WTC11 (cell line): ENCODE measurements around the gene IL25. TPM values are rescaled to one million over a fixed set of nuclear protein-coding genes. Genes with fewer than 3 reads are reported as not detected.

Source experiments
- ATAC-seq: fragments of 200-7000 bp; cut with Tn5 transposase; 2 replicates; pipeline ENCODE4 v1.10.0; 2021; ENCODE audit warnings: mild to moderate bottlenecking, moderate library complexity
- CTCF ChIA-PET: fragments of 300-600 bp; sonication (Branson Sonifier 250); formaldehyde crosslinking; loops from one replicate; lab custom pipeline; 2021; ENCODE audit warnings: antibody characterized with exemption; lab: Charles Lee
- POLR2A ChIA-PET: fragments of 350-600 bp; sonication (Branson Sonifier 250); formaldehyde crosslinking; loops from one replicate; lab custom pipeline; 2021; ENCODE audit warnings: antibody characterized with exemption; lab: Charles Lee
- DNase-seq: peaks from one replicate; pipeline ENCODE4 v3.0.0; 2021; ENCODE audit warnings: low spot score
- H3K27ac Mint-ChIP-seq: 2 replicates; pipeline ENCODE4 v1.8.0; 2021; ENCODE audit warnings: mixed read lengths
- H3K27me3 Mint-ChIP-seq: 2 replicates; pipeline ENCODE4 v1.8.0; 2021; ENCODE audit warnings: low read depth, mild to moderate bottlenecking, moderate library complexity, mixed read lengths
- H3K36me3 Mint-ChIP-seq: 2 replicates; pipeline ENCODE4 v1.8.0; 2021; ENCODE audit warnings: mixed read lengths
- H3K4me1 Mint-ChIP-seq: 2 replicates; pipeline ENCODE4 v1.8.0; 2022; ENCODE audit warnings: mixed read lengths
- H3K4me3 Mint-ChIP-seq: 2 replicates; pipeline ENCODE4 v1.8.0; 2021; ENCODE audit warnings: mild to moderate bottlenecking, moderate library complexity, mixed read lengths
- H3K9me3 Mint-ChIP-seq: 2 replicates; pipeline ENCODE4 v1.8.0; 2021; ENCODE audit warnings: mixed read lengths
- ATF3 ChIP-seq: sonication (generic); formaldehyde crosslinking; conservative IDR thresholded peaks from 2 replicates; pipeline ENCODE4 v1.8.1; 2022; ENCODE audit warnings: mild to moderate bottlenecking, missing genetic modification reagents
- CBFB ChIP-seq: sonication (generic); formaldehyde crosslinking; IDR thresholded peaks from 2 replicates; pipeline ENCODE4 v1.8.1; 2022; ENCODE audit warnings: mild to moderate bottlenecking, low read depth, missing genetic modification reagents
- CDX4 ChIP-seq: fragments of 250-450 bp; sonication (Bioruptor Pico); IDR thresholded peaks from 2 replicates; pipeline ENCODE4 v1.9.0; 2021; ENCODE audit warnings: moderate library complexity, mild to moderate bottlenecking, inconsistent platforms, borderline replicate concordance
- ELF4 ChIP-seq: sonication (generic); formaldehyde crosslinking; IDR thresholded peaks from 2 replicates; pipeline ENCODE4 v1.8.1; 2022; ENCODE audit warnings: low read depth, mild to moderate bottlenecking, moderate library complexity, missing genetic modification reagents
- ERG ChIP-seq: fragments of 250-450 bp; sonication (Bioruptor Pico); IDR thresholded peaks from 2 replicates; pipeline ENCODE4 v1.8.0; 2021; ENCODE audit warnings: mild to moderate bottlenecking
- ESRRA ChIP-seq: sonication (generic); formaldehyde crosslinking; IDR thresholded peaks from 2 replicates; pipeline ENCODE4 v1.8.1; 2022; ENCODE audit warnings: mild to moderate bottlenecking, missing genetic modification reagents, borderline replicate concordance
- FOXK1 ChIP-seq: sonication (generic); formaldehyde crosslinking; IDR thresholded peaks from 2 replicates; pipeline ENCODE4 v1.8.0; 2022; ENCODE audit warnings: mild to moderate bottlenecking, moderate library complexity, missing genetic modification reagents
- FOXP1 ChIP-seq: sonication (generic); formaldehyde crosslinking; IDR thresholded peaks from 2 replicates; pipeline ENCODE4 v1.8.0; 2022; ENCODE audit warnings: missing genetic modification reagents, mild to moderate bottlenecking, moderate library complexity, borderline replicate concordance
- GABPB1 ChIP-seq: sonication (generic); formaldehyde crosslinking; IDR thresholded peaks from 2 replicates; pipeline ENCODE4 v1.8.1; 2023; ENCODE audit warnings: mild to moderate bottlenecking, missing genetic modification reagents
- MLX ChIP-seq: sonication (generic); formaldehyde crosslinking; IDR thresholded peaks from 2 replicates; pipeline ENCODE4 v1.8.1; 2023; ENCODE audit warnings: mild to moderate bottlenecking, missing genetic modification reagents, moderate library complexity
- NR3C1 ChIP-seq: sonication (generic); formaldehyde crosslinking; conservative IDR thresholded peaks from 2 replicates; pipeline ENCODE4 v1.8.1; 2023; ENCODE audit warnings: low read depth, mild to moderate bottlenecking, missing genetic modification reagents
- OVOL2 ChIP-seq: fragments of 250-450 bp; sonication (Bioruptor Pico); IDR thresholded peaks from 2 replicates; pipeline ENCODE4 v1.9.0; 2021; ENCODE audit warnings: mild to moderate bottlenecking, borderline replicate concordance
- SMAD4 ChIP-seq: sonication (generic); formaldehyde crosslinking; IDR thresholded peaks from 2 replicates; pipeline ENCODE4 v1.8.0; 2022; ENCODE audit warnings: mild to moderate bottlenecking, missing genetic modification reagents
- TEAD4 ChIP-seq: sonication (generic); formaldehyde crosslinking; IDR thresholded peaks from 2 replicates; pipeline ENCODE4 v1.8.0; 2022; ENCODE audit warnings: mild to moderate bottlenecking, missing genetic modification reagents
- ZNF219 ChIP-seq: sonication (generic); formaldehyde crosslinking; IDR thresholded peaks from 2 replicates; pipeline ENCODE4 v1.8.0; 2023; ENCODE audit warnings: missing genetic modification reagents, mild to moderate bottlenecking, borderline replicate concordance
- ZNF281 ChIP-seq: sonication (generic); formaldehyde crosslinking; IDR thresholded peaks from 2 replicates; pipeline ENCODE4 v1.8.0; 2023; ENCODE audit warnings: mild to moderate bottlenecking, missing genetic modification reagents
- ZNF317 ChIP-seq: sonication (generic); formaldehyde crosslinking; IDR thresholded peaks from 2 replicates; pipeline ENCODE4 v1.8.1; 2023; ENCODE audit warnings: low read depth, mild to moderate bottlenecking, moderate library complexity, missing genetic modification reagents, borderline replicate concordance
- ZNF416 ChIP-seq: fragments of 250-450 bp; sonication (Bioruptor Pico); IDR thresholded peaks from 2 replicates; pipeline ENCODE4 v1.9.0; 2021; ENCODE audit warnings: mild to moderate bottlenecking, inconsistent platforms
- ZNF423 ChIP-seq: fragments of 250-450 bp; sonication (Bioruptor Pico); IDR thresholded peaks from 2 replicates; pipeline ENCODE4 v2.1.2; 2022; ENCODE audit warnings: mild to moderate bottlenecking, moderate library complexity
- total RNA-seq: library from RNA; stranded (reverse); gene quantifications from 3 replicates; pipeline ENCODE4 v1.2.3, GENCODE V29; 2021
- TF ChIP-seq, protein P1 (sequence below): sonication (generic); formaldehyde crosslinking; IDR thresholded peaks from 2 replicates; pipeline ENCODE4 v1.8.0; 2022; ENCODE audit warnings: mild to moderate bottlenecking, missing genetic modification reagents
- TF ChIP-seq, protein P2 (sequence below): sonication (generic); formaldehyde crosslinking; IDR thresholded peaks from 2 replicates; pipeline ENCODE4 v1.8.1; 2022; ENCODE audit warnings: low read depth, missing genetic modification reagents, borderline replicate concordance

IL25 gene
- total RNA-seq, 1 experiment from 2014 or later = 0.24 TPM

DNA sequence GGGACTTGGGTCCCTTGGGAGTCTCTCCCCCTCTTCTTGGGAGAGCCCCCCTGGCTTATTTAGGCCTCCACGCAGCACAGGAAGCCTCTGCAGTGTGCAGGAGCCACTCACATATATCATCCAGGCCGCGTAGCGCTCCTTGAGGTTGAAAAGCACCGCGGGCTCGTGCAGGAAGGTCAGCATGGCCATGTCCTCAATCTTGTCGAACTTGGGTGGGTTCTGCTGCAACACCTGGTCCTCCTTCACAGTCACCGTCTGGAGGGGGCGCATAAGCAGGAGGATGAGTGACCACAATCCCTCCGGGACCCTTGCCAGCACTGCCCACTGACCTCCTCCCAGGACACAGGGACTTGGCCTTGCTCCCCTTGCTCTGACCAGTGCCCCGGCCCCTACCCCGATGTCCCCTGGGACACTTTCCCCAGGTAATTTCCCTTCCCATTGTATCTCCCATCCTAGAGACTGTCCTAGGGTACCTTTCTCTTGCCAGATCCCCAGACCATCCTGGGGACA is 33.0 kb downstream of the IL25 start:
- Mint-ChIP-seq H3K9me3 (no peaks in the 10 kb centered on the region), H3K27me3 (peaks cover 34% of the 10 kb centered on the region), H3K4me3 (no peak overlapping the region), H3K4me1 (peaks cover 2% of the 10 kb centered on the region; the same call in 1 of the 2 replicates), H3K36me3 (no peaks in the 10 kb centered on the region), H3K27ac (no peak overlapping the region)
- ATAC-seq (no peak), DNase-seq (no peak)
- POLR2A ChIA-PET = no interaction called here
- CTCF ChIA-PET = no interaction called here
- TF ChIP-seq TEAD4 (CRISPR knock-in tag) (no peak), MLX (CRISPR knock-in tag) (no peak), CBFB (CRISPR knock-in tag) (no peak), OVOL2 (CRISPR knock-in tag) (no peak)
- TF ChIP-seq, protein P1, sequence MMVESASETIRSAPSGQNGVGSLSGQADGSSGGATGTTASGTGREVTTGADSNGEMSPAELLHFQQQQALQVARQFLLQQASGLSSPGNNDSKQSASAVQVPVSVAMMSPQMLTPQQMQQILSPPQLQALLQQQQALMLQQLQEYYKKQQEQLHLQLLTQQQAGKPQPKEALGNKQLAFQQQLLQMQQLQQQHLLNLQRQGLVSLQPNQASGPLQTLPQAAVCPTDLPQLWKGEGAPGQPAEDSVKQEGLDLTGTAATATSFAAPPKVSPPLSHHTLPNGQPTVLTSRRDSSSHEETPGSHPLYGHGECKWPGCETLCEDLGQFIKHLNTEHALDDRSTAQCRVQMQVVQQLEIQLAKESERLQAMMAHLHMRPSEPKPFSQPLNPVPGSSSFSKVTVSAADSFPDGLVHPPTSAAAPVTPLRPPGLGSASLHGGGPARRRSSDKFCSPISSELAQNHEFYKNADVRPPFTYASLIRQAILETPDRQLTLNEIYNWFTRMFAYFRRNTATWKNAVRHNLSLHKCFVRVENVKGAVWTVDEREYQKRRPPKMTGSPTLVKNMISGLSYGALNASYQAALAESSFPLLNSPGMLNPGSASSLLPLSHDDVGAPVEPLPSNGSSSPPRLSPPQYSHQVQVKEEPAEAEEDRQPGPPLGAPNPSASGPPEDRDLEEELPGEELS (CRISPR knock-in tag) = no peak

DNA sequence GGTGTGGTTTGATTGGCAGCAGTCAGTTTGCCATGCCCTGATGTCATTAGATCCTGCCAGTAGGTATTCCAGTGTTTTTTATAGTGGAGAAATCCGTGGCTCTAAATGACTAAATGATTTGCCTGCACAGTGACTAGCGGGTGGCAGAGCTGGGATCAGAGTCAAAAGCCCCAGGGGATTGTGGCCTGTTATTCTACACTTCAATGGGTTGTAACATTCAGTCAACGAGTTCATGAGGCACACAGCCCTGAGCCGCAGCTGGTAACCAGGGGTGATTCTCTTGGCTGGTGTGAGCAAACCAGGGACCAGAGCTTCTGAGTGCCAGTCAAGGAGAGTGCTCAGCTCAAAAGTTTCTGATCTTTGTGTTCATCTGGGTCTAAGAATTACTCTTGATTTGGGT is 33.6 kb downstream of the IL25 start:
- Mint-ChIP-seq H3K4me3 (no peak overlapping the region), H3K36me3 (no peaks in the 10 kb centered on the region), H3K9me3 (no peaks in the 10 kb centered on the region), H3K4me1 (peaks cover 2% of the 10 kb centered on the region; the same call in 1 of the 2 replicates), H3K27me3 (peaks cover 37% of the 10 kb centered on the region), H3K27ac (no peak overlapping the region)
- ChIA-PET CTCF (no interaction called here), POLR2A (no interaction called here)
- no peak for ATAC-seq
- DNase-seq = no peak
- TF ChIP-seq CDX4 (CRISPR knock-in tag) = no peak
- TF ChIP-seq ZNF416 (CRISPR knock-in tag) = no peak
- TF ChIP-seq SMAD4 (CRISPR knock-in tag) = no peak
- TF ChIP-seq NR3C1 (CRISPR knock-in tag) = no peak
- TF ChIP-seq, protein P1 (CRISPR knock-in tag) = no peak
- TF ChIP-seq, protein P2, sequence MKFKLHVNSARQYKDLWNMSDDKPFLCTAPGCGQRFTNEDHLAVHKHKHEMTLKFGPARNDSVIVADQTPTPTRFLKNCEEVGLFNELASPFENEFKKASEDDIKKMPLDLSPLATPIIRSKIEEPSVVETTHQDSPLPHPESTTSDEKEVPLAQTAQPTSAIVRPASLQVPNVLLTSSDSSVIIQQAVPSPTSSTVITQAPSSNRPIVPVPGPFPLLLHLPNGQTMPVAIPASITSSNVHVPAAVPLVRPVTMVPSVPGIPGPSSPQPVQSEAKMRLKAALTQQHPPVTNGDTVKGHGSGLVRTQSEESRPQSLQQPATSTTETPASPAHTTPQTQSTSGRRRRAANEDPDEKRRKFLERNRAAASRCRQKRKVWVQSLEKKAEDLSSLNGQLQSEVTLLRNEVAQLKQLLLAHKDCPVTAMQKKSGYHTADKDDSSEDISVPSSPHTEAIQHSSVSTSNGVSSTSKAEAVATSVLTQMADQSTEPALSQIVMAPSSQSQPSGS (CRISPR knock-in tag) = no peak
- TF ChIP-seq ESRRA (CRISPR knock-in tag) = no peak
- no peak for TF ChIP-seq ERG (CRISPR knock-in tag)
- no peak for TF ChIP-seq ZNF423
- no peak for TF ChIP-seq ZNF281
- no peak for TF ChIP-seq FOXK1 (CRISPR knock-in tag)
- TF ChIP-seq GABPB1 (CRISPR knock-in tag) = no peak
- TF ChIP-seq ELF4 = no peak
- TF ChIP-seq ZNF317 (CRISPR knock-in tag) = no peak
- TF ChIP-seq ZNF219 = no peak
- no peak for TF ChIP-seq MLX (CRISPR knock-in tag)
- no peak for TF ChIP-seq ATF3 (CRISPR knock-in tag)
- no peak for TF ChIP-seq FOXP1 (CRISPR knock-in tag)
- no peak for TF ChIP-seq OVOL2 (CRISPR knock-in tag)
